Lower leg skin (tissue), 3 donors: ENCODE results near the gene GRIP1.

Experiments
- POLR2A ChIP-seq, 2 donors: fragments of 450-650 bp; IDR thresholded peaks; one replicate each; pipeline ENCODE4 v1.6.1; 2016 to 2017; ENCODE audit warnings: antibody characterized with exemption in 2 of 2, mild to moderate bottlenecking in 1 of 2, moderate library complexity in 1 of 2
- TF ChIP-seq, protein P1 (sequence below), 3 donors: fragments of 450-650 bp; IDR thresholded peaks; one replicate each; pipeline ENCODE4 v1.5.1; 2016; ENCODE audit warnings: antibody characterized with exemption in 3 of 3, mild to moderate bottlenecking in 3 of 3, moderate library complexity in 2 of 3

DNA sequence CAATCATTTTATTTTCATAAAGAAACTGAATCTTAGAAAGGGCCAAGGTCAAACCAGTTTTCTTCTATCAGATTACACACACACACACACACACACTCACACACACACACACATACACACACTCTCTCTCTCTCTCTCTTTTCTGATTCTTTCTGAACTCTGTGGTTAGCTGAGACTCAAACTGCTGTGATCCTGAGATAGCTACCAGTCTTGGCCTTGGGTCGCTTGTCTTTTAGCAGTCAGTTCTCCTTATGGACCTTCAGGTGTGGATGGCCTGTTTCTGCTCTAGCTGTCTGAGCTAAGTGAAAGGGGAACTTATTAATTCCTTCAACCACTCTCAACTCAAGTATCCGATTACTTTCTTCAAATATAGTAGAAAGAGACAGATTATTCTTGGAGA, 145.1 kb downstream of the GRIP1 start:
- TF ChIP-seq, protein P1, sequence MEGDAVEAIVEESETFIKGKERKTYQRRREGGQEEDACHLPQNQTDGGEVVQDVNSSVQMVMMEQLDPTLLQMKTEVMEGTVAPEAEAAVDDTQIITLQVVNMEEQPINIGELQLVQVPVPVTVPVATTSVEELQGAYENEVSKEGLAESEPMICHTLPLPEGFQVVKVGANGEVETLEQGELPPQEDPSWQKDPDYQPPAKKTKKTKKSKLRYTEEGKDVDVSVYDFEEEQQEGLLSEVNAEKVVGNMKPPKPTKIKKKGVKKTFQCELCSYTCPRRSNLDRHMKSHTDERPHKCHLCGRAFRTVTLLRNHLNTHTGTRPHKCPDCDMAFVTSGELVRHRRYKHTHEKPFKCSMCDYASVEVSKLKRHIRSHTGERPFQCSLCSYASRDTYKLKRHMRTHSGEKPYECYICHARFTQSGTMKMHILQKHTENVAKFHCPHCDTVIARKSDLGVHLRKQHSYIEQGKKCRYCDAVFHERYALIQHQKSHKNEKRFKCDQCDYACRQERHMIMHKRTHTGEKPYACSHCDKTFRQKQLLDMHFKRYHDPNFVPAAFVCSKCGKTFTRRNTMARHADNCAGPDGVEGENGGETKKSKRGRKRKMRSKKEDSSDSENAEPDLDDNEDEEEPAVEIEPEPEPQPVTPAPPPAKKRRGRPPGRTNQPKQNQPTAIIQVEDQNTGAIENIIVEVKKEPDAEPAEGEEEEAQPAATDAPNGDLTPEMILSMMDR (IDR thresholded peaks at IDR 0.05) = no peak
- TF ChIP-seq POLR2A (IDR thresholded peaks at IDR 0.05) = no peak
